CD8-positive, alpha-beta memory T cell (primary cell): ENCODE data around the gene SPINT1. TPM values are rescaled to one million over a fixed set of nuclear protein-coding genes. Genes with fewer than 3 reads are reported as not detected.

Source experiments
- CTCF ChIA-PET: fragments of 350-600 bp; sonication (Branson Sonifier 250); formaldehyde crosslinking; loops from one replicate; lab custom pipeline; 2021; ENCODE audit warnings: antibody characterized with exemption; lab: Charles Lee
- POLR2A ChIA-PET: fragments of 350-600 bp; sonication (Branson Sonifier 250); formaldehyde crosslinking; loops from one replicate; lab custom pipeline; 2021; ENCODE audit warnings: antibody characterized with exemption; lab: Charles Lee
- DNase-seq, 5 donors: peaks; one replicate each; pipeline versions ENCODE4 v3.0.0 to v3.0.0-alpha.2; 2020 to 2022; ENCODE audit warnings: mixed read lengths in 1 of 5
- H3K27ac ChIP-seq: one replicate; pipeline ENCODE4 v1.7.0; 2013; ENCODE audit warnings: low read depth, mild to moderate bottlenecking, low read length, moderate library complexity
- H3K27me3 ChIP-seq: 2 replicates; pipeline ENCODE4 v1.7.0; 2013; ENCODE audit warnings: low read length, mild to moderate bottlenecking; ENCODE audit not compliant: insufficient read depth, poor library complexity, severe bottlenecking
- H3K36me3 ChIP-seq: 2 replicates; pipeline ENCODE4 v1.7.0; 2013; ENCODE audit warnings: mild to moderate bottlenecking, low read length, moderate library complexity; ENCODE audit not compliant: insufficient read depth
- H3K4me1 ChIP-seq: 2 replicates; pipeline ENCODE4 v1.7.0; 2013; ENCODE audit warnings: mild to moderate bottlenecking, low read length, moderate library complexity; ENCODE audit not compliant: insufficient read depth
- H3K4me3 ChIP-seq: 2 replicates; pipeline ENCODE4 v1.7.0; 2013; ENCODE audit warnings: mild to moderate bottlenecking, low read length
- H3K9me3 ChIP-seq: 2 replicates; pipeline ENCODE4 v1.7.0; 2013; ENCODE audit warnings: mild to moderate bottlenecking, low read length
- H3K27ac Mint-ChIP-seq, 8 donors: one replicate each; pipeline ENCODE4 v1.8.0; 2020 to 2021; ENCODE audit warnings: mixed read lengths in 8 of 8, mild to moderate bottlenecking in 6 of 8, inconsistent platforms in 3 of 8, moderate library complexity in 3 of 8
- H3K27me3 Mint-ChIP-seq, 2 donors: one replicate each; pipeline ENCODE4 v1.8.0; 2020 to 2021; ENCODE audit warnings: mixed read lengths in 2 of 2, mild to moderate bottlenecking in 1 of 2, moderate library complexity in 1 of 2
- H3K36me3 Mint-ChIP-seq, 3 donors: one replicate each; pipeline ENCODE4 v1.8.0; 2020 to 2021; ENCODE audit warnings: mixed read lengths in 3 of 3, inconsistent platforms in 1 of 3, mild to moderate bottlenecking in 1 of 3
- H3K4me1 Mint-ChIP-seq, 3 donors: one replicate each; pipeline ENCODE4 v1.8.0; 2020 to 2021; ENCODE audit warnings: mixed read lengths in 3 of 3, inconsistent platforms in 1 of 3, mild to moderate bottlenecking in 1 of 3
- H3K4me3 Mint-ChIP-seq, 7 donors: one replicate each; pipeline ENCODE4 v1.8.0; 2020 to 2021; ENCODE audit warnings: mixed read lengths in 7 of 7, mild to moderate bottlenecking in 6 of 7, moderate library complexity in 4 of 7, inconsistent platforms in 2 of 7
- H3K9me3 Mint-ChIP-seq, 5 donors: one replicate each; pipeline ENCODE4 v1.8.0; 2020 to 2022; ENCODE audit warnings: mixed read lengths in 5 of 5, mild to moderate bottlenecking in 3 of 5, moderate library complexity in 2 of 5, inconsistent platforms in 1 of 5
- polyA plus RNA-seq: library from polyadenylated mRNA; unstranded; fragments of 300-500 nt; fragmentation: Illumina TruSeq; gene quantifications from one replicate; pipeline ENCODE4 v1.2.3, GENCODE V29; 2021
- total RNA-seq, 2 experiments: library from RNA; stranded (reverse); gene quantifications; one replicate each; pipeline ENCODE4 v1.2.3, GENCODE V29; 2021

The SPINT1 gene
- total and polyA plus RNA-seq, 3 experiments from 2014 or later = 3.1 to 7.6 (median 6.7) TPM

DNA sequence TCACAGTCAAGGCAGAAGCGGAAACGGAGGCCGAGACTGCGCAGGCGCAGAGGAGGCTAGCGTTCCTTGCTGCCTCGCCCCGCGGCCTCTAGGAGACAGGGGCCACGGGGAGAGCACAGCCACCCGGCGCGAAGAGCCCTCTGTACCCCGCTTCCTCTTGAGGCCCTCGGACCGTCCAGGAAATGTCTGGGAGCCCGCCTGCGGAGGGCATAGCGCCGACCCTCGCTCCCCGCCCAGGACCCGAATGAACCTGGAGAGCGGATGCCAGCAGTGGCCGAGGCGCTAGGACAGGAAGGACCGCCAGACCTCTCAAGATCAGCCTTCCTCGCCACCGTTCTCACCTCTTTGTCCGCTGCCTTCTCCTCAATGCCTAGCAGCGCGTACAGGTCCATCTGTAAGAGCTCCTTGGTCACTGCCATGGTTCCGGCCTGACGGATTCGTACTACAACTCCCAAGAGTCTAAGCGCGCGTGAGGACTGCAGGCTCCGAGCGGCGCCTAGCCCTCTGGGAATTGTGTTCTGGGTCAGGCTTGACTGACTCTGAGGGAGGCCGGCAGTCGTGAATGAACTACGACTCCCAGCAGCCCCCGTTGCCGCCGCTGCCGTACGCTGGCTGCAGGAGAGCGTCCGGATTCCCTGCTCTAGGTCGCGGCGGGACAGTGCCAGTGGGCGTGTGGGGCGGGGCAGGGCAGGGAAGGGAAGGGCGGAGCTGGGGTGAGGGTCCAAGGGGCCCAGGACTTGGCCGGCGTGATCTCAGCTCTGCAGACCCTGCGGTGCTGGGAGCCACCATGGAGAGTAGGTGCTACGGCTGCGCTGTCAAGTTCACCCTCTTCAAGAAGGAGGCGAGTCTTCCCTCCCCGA is 36.6 kb upstream of the SPINT1 start, which contains the start of the genes DNAJC17 and ZFYVE19:
DNAJC17 (minus strand) TSS at position 446 of the 860 bp plus-strand sequence; CDS start at position 419, 27 bp downstream.
ZFYVE19 (plus strand) TSS at position 62 of the 860 bp plus-strand sequence; CDS start at position 563, 501 bp downstream.
- Histone ChIP-seq H3K27ac (peak within 1 kb of the TSS; percentile 93), H3K9me3 (no peaks in the 10 kb centered on the region), H3K27me3 (no peaks in the 10 kb centered on the region), H3K36me3 (peaks cover 7% of the 10 kb centered on the region), H3K4me1 (peaks cover 18% of the 10 kb centered on the region), H3K4me3 (peak within 1 kb of the TSS; percentile 100)
- ChIA-PET CTCF (interaction anchor here (1.1 to 1.2 kb wide), 3 partner anchors 22 to 101 kb away, joined by 3 to 4 read pairs (median 3); no protein-coding TSS in a partner anchor), POLR2A (interaction anchor here (0.5 to 1.5 kb wide), 5 partner anchors 19 to 424 kb away, joined by 3 to 11 read pairs (median 3); partner anchors contain the start of genes CHP1, EXD1, RAD51 and RPUSD2)
- Mint-ChIP-seq H3K4me3 (peak within 1 kb of the TSS; percentile 94 to 100 (median 99)), H3K27me3 (no peaks in the 10 kb centered on the region), H3K36me3 (peaks cover 0 to 39% (median 3%) of the 10 kb centered on the region in 3 donors), H3K27ac (peak within 1 kb of the TSS; percentile 88 to 99 (median 97)), H3K9me3 (no peaks in the 10 kb centered on the region), H3K4me1 (peaks cover 28 to 41% (median 29%) of the 10 kb centered on the region in 3 donors)
- peak; percentile 88 to 95 (median 89) for DNase-seq

DNA sequence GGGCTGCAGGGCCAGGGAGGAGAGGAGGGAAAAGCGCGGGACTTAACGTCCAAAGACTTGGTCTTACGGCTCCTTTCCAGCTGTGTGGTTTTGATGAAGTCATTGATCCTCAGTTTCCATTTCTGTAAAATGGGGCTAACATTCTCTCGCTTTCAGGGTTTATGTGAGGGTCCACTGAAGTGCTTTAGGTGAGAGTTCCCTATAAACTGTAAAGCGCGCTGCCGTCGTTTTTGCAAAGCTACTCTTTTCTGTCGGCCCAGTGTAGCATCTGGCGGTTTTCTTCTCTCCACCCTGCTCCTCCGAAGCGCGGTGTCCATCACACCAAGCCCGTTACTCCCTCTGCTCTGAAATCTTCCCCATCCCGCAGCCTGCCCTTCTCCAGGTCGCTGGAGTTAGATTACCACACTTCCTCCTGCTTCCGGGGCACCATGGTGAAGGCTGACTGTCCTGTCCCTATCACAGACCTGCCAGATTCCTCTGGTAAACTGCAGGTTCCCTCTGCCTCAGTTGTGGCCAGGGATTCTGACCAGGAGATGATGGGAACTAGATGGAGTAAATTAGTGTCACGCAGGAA is 35.9 kb upstream of the SPINT1 start:
- Histone ChIP-seq H3K4me1 (peaks cover 18% of the 10 kb centered on the region), H3K4me3 (peak overlapping the region; percentile 100), H3K27me3 (no peaks in the 10 kb centered on the region), H3K9me3 (no peaks in the 10 kb centered on the region), H3K27ac (peak overlapping the region; percentile 93), H3K36me3 (peaks cover 7% of the 10 kb centered on the region)
- peak overlapping the region; percentile 94 to 100 (median 99) for H3K4me3 Mint-ChIP-seq
- H3K9me3 Mint-ChIP-seq = no peaks in the 10 kb centered on the region
- H3K27me3 Mint-ChIP-seq = no peaks in the 10 kb centered on the region
- DNase-seq = no peak
- peak overlapping the region in 5 of 8 donors; percentile 88 to 99 (median 98) for H3K27ac Mint-ChIP-seq
- H3K36me3 Mint-ChIP-seq = peaks cover 0 to 42% (median 3%) of the 10 kb centered on the region in 3 donors
- ChIA-PET CTCF (no interaction called here), POLR2A (interaction anchor here (0.5 to 1.5 kb wide), 5 partner anchors 20 to 423 kb away, joined by 3 to 11 read pairs (median 3); partner anchors contain the start of genes CHP1, EXD1, RAD51 and RPUSD2)
- H3K4me1 Mint-ChIP-seq = peaks cover 28 to 36% (median 29%) of the 10 kb centered on the region in 3 donors

DNA sequence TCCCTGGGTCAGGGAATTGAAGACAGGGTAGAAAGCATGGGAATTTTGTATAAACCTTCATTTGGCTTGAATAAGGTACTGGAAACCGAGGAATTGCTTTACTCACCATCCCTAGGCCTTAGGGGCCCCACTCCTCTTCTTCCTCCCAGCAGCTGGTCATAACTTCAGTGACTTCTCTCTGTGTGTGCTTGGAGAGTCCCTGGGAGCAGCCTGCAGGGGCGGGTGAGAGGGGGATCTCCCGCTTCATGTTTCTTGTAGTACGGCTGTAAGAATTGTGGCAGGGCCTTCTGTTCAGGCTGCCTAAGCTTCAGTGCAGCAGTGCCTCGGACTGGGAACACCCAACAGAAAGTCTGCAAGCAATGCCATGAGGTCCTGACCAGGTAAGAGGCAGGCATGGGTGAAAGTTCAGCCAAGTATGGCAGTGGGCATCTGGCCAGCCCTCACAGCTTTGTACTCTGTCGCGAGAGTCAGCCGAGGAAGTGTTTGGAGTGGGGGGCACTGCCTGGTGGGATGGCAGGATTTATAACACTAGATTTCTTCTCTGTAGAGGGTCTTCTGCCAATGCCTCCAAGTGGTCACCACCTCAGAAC is 34.9 kb upstream of the SPINT1 start:
- no peaks in the 10 kb centered on the region for H3K9me3 ChIP-seq
- Mint-ChIP-seq H3K4me3 (peak overlapping the region in 6 of 7 donors; percentile 28 to 100 (median 98)), H3K36me3 (peaks cover 0 to 45% (median 3%) of the 10 kb centered on the region in 3 donors), H3K27me3 (no peaks in the 10 kb centered on the region), H3K9me3 (no peaks in the 10 kb centered on the region), H3K4me1 (peaks cover 22 to 28% (median 22%) of the 10 kb centered on the region in 3 donors), H3K27ac (peak overlapping the region in 1 of 8 donors; percentile 97)
- H3K27ac ChIP-seq = no peak overlapping the region
- no peak for DNase-seq
- no peaks in the 10 kb centered on the region for H3K27me3 ChIP-seq
- H3K4me1 ChIP-seq = peaks cover 18% of the 10 kb centered on the region
- ChIA-PET CTCF (no interaction called here), POLR2A (no interaction called here)
- no peak overlapping the region for H3K4me3 ChIP-seq
- peaks cover 7% of the 10 kb centered on the region for H3K36me3 ChIP-seq

DNA sequence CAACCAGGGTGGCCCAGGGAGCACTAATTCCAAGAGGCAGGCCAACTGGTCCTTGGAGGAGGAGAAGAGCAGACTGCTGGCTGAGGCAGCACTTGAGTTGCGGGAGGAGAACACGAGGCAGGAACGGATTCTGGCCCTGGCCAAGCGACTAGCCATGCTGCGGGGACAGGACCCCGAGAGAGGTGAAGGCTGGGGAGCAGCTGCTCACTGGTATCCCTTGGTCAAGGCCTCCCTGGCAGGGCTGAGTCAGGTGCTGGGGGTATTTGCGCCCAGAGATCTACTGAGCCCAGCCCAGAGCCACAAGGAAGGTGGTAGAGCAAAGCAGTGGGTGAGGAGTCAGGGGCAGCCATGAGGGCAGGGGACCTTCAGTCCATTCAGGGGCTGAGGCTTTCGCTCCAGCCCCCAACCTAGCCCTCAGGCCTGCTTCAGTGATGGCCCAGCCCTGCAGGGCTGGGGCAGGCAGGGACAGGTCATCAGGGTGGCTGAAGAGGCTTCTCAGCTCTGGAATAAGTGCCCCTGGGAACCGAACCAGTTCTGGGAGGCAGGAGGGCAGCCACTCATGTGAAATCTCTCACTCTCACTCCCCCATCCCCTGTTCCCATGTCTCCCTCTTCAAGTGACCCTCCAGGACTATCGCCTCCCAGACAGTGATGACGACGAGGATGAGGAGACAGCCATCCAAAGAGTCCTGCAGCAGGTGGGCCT is 31.0 kb upstream of the SPINT1 start:
- ChIA-PET CTCF (no interaction called here), POLR2A (no interaction called here)
- Mint-ChIP-seq H3K27ac (peak overlapping the region in 1 of 8 donors; percentile 46), H3K36me3 (peaks cover 6 to 49% (median 9%) of the 10 kb centered on the region in 3 donors), H3K9me3 (no peaks in the 10 kb centered on the region), H3K4me3 (no peak overlapping the region), H3K4me1 (peaks cover 8 to 13% (median 10%) of the 10 kb centered on the region in 3 donors), H3K27me3 (no peaks in the 10 kb centered on the region)
- no peak overlapping the region for H3K4me3 ChIP-seq
- H3K27me3 ChIP-seq = no peaks in the 10 kb centered on the region
- peaks cover 10% of the 10 kb centered on the region for H3K36me3 ChIP-seq
- no peaks in the 10 kb centered on the region for H3K9me3 ChIP-seq
- peaks cover 10% of the 10 kb centered on the region for H3K4me1 ChIP-seq
- H3K27ac ChIP-seq = no peak overlapping the region
- no peak for DNase-seq

DNA sequence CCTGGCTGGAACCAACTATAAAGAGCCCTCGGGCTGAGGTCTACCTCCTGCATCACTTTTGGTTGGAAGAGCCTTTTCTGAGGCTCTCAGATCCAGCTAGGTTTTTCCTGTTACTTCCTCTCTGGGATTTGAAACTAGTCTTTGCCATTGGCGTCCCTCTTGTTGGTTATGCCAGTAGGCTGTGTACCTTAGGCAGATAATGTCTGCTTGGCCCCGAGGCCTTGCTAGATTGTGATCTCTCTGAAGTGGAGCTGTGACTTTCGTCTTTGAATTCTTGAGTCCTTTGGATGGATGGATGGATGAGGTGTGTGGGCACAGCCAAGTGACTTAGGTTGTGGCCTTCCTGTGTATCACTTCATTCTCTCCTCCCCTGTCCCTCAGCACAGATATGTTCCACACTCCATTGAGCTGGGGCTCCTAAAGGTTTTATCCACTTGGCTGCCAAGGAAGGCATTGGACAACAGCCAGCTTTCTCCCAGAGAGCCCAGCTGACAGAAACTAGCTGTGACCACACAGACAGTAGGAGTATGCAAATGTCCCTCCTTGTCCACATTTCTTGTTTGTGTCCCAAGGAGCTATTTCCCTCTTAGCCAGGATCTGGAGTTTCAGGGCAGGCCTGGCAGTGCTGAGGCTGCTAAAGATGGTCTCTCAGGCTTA is 28.7 kb upstream of the SPINT1 start:
- Mint-ChIP-seq H3K27me3 (no peaks in the 10 kb centered on the region), H3K36me3 (peaks cover 6 to 45% (median 8%) of the 10 kb centered on the region in 3 donors)
- POLR2A ChIA-PET = no interaction called here

DNA sequence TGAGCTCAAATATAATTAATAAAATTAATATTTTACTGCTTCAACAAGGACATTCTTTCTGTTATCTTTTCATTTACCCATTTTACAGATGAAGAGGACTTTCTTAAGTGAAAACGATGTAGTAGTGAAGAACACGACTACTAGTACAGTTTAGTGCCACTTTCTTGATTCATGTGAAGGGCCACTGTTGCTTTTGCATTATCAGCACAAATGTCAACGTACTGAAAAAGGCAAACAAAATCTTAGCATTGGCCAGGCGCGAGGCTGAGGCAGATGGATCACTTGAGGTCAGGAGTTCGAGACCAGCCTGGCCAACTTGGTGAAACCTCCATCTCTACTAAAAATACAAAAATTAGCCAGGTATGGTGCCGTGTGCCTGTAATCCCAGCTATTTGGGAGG is 24.8 kb upstream of the SPINT1 start:
- Histone ChIP-seq H3K9me3 (no peaks in the 10 kb centered on the region), H3K36me3 (peaks cover 3% of the 10 kb centered on the region), H3K4me1 (no peaks in the 10 kb centered on the region), H3K27me3 (no peaks in the 10 kb centered on the region), H3K27ac (no peak overlapping the region), H3K4me3 (no peak overlapping the region)
- no peaks in the 10 kb centered on the region for H3K4me1 Mint-ChIP-seq
- ChIA-PET POLR2A (interaction anchor here (0.7 kb wide), 1 partner anchor 159 kb away, joined by 4 read pairs; no protein-coding TSS in a partner anchor), CTCF (interaction anchor here (0.7 kb wide), 1 partner anchor 303 kb away, joined by 3 read pairs; no protein-coding TSS in a partner anchor)
- peaks cover 0 to 6% of the 10 kb centered on the region in 2 donors for H3K27me3 Mint-ChIP-seq
- no peak overlapping the region for H3K27ac Mint-ChIP-seq
- H3K9me3 Mint-ChIP-seq = no peaks in the 10 kb centered on the region
- H3K4me3 Mint-ChIP-seq = no peak overlapping the region
- H3K36me3 Mint-ChIP-seq = peaks cover 6 to 13% (median 8%) of the 10 kb centered on the region in 3 donors
- no peak for DNase-seq

More for the DNA sequence above, 28.7 kb upstream of the SPINT1 start:
- no peak for DNase-seq
- no peaks in the 10 kb centered on the region for H3K9me3 Mint-ChIP-seq
- Histone ChIP-seq H3K4me1 (no peaks in the 10 kb centered on the region), H3K9me3 (no peaks in the 10 kb centered on the region), H3K27ac (no peak overlapping the region), H3K4me3 (no peak overlapping the region), H3K36me3 (peaks cover 10% of the 10 kb centered on the region), H3K27me3 (no peaks in the 10 kb centered on the region)
- CTCF ChIA-PET = interaction anchor here (0.8 to 2.5 kb wide), 3 partner anchors 43 to 225 kb away, joined by 3 to 6 read pairs (median 4); no protein-coding TSS in a partner anchor
- no peaks in the 10 kb centered on the region for H3K4me1 Mint-ChIP-seq
- no peak overlapping the region for H3K4me3 Mint-ChIP-seq
- no peak overlapping the region for H3K27ac Mint-ChIP-seq

DNA sequence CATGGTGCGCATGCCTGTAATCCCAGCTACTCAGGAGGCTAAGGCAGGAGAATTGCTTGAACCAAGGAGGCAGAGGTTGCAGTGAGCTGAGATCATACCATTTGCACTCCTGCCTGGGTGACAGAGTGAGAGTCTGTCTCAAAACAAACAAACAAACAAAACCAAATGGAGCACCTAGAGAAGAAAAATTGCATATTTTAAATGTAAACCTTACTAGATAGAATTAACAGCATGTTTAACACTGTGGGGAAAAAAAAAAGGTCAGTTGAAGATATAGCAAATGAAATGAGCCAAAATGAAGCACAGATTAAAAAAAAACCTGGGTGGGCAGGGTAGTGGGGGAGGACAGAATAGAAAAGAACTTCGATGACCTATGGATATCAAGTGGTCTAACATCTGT is 22.7 kb upstream of the SPINT1 start:
- H3K27me3 Mint-ChIP-seq = peaks cover 0 to 11% of the 10 kb centered on the region in 2 donors
- H3K27ac Mint-ChIP-seq = no peak overlapping the region
- CTCF ChIA-PET = no interaction called here

More for the DNA sequence above, 22.7 kb upstream of the SPINT1 start:
- no peak overlapping the region for H3K4me3 ChIP-seq
- no peaks in the 10 kb centered on the region for H3K36me3 ChIP-seq
- Mint-ChIP-seq H3K9me3 (no peaks in the 10 kb centered on the region), H3K4me1 (no peaks in the 10 kb centered on the region), H3K4me3 (no peak overlapping the region), H3K36me3 (no peaks in the 10 kb centered on the region)
- POLR2A ChIA-PET = no interaction called here
- H3K9me3 ChIP-seq = no peaks in the 10 kb centered on the region
- H3K27me3 ChIP-seq = no peaks in the 10 kb centered on the region
- DNase-seq = no peak
- no peaks in the 10 kb centered on the region for H3K4me1 ChIP-seq
- H3K27ac ChIP-seq = no peak overlapping the region
